GM19438 (cell line): ENCODE results near the gene GPRASP1.
"Not testable (repeated sequence)": the region's sequence is repeated elsewhere in the genome, so short reads cannot be mapped to it uniquely, and the experiment has no call there.

ENCODE experiments used
- ATAC-seq: cut with Tn5 transposase; IDR thresholded peaks from one replicate; pipeline ENCODE4 v1.9.1; 2021; ENCODE audit warnings: low read depth; ENCODE audit not compliant: unreplicated experiment

The GPRASP1 gene, protein sequence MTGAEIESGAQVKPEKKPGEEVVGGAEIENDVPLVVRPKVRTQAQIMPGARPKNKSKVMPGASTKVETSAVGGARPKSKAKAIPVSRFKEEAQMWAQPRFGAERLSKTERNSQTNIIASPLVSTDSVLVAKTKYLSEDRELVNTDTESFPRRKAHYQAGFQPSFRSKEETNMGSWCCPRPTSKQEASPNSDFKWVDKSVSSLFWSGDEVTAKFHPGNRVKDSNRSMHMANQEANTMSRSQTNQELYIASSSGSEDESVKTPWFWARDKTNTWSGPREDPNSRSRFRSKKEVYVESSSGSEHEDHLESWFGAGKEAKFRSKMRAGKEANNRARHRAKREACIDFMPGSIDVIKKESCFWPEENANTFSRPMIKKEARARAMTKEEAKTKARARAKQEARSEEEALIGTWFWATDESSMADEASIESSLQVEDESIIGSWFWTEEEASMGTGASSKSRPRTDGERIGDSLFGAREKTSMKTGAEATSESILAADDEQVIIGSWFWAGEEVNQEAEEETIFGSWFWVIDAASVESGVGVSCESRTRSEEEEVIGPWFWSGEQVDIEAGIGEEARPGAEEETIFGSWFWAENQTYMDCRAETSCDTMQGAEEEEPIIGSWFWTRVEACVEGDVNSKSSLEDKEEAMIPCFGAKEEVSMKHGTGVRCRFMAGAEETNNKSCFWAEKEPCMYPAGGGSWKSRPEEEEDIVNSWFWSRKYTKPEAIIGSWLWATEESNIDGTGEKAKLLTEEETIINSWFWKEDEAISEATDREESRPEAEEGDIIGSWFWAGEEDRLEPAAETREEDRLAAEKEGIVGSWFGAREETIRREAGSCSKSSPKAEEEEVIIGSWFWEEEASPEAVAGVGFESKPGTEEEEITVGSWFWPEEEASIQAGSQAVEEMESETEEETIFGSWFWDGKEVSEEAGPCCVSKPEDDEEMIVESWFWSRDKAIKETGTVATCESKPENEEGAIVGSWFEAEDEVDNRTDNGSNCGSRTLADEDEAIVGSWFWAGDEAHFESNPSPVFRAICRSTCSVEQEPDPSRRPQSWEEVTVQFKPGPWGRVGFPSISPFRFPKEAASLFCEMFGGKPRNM (N-terminal part only)

DNA sequence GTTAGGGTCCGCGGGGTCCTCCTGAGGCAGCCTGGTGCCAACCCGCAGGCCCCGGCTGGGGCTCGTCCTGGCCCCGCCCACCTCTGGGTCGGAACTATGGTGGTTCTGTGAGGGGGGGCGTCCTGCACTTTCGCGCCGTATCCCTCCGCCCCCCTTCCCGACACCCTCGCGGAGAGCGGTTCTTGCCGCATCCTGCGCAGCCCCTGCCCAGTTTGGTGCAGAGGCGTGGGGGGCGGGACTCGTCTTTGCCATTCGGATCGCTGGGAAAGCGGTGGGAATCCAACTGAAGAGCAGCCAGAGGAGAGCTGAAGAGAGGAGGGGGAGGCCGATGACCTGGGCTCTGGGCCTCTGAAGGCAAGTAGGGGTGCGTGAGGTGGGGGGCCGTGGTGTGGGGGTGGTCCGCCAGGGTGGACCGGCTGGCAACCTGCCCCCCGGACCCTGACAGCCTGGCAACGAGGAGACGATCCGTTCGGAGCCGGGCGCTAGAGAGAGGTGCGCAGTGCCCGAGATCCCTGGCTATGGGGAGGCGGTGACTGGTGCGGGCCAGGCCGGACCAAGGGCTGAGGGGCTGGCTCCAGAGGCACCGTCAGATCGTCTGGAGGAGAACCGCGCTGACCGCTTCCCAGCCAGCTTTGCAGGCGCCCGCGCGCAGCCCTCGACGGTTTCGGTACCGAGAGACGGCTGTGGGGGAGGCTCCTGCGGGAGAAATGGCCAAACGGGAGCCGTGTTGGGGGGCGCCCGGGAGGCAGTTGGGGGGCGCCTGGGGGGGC is at the start of gene GPRASP1:
TSS of gene GPRASP1 (plus strand) at position 242 of the 770 bp plus-strand sequence. CDS start 2,431 bp downstream, outside the sequence.
- ATAC-seq, result no peak

DNA sequence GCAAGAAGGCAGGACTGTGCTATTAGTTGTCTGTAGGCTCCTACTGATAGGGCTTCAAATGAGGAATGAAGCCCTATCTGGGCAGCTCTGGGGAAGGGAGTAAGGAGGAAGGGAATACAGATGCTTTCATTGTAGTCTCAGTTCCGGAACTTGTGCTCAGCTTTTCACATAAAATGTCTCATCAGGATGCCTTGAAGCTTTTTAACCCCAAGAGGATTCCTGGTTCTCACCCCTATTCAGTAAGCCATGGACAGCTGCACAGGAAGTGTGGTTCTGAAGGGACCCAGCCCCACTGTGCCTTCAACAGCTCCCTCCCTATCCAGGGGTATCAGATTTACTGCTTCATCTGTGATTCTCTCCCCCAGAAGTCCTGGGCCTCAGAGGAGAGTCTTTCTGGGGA is 47.0 kb upstream of the GPRASP1 start:
- ATAC-seq, result no peak

- ATAC-seq, result no peak
These were observed 45.2 kb upstream of the GPRASP1 start for GRCh38 chrX:102606115-102606514.

- no peak for ATAC-seq
These were observed 40.4 kb upstream of the GPRASP1 start for GRCh38 chrX:102610905-102611304.

GRCh38 chrX:102624105-102624504 is 27.2 kb upstream of the GPRASP1 start:
- ATAC-seq, result no peak

GRCh38 chrX:102627640-102628039 is 23.6 kb upstream of the GPRASP1 start:
- no peak for ATAC-seq

DNA sequence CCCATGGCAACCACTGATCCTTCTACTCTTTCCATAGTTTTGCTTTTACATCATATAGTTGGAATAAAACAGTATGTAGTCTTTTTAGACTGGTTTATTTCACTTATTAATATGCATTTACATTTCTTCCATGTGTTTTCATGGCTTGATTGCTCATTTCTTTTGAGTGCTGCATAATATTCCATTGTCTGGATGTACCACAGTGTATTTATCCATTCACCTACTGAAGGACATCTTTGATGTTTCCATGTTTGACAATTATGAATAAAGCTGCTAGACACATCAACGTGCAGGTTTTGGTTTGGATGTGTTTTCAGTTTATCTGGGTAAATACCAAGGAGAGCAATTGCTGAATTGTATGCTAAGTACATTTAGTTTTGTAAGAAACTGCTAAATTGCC is 13.7 kb upstream of the GPRASP1 start:
- no peak for ATAC-seq

- ATAC-seq, result no peak
These were observed 411 bp upstream of the GPRASP1 start for GRCh38 chrX:102650903-102651241.

DNA sequence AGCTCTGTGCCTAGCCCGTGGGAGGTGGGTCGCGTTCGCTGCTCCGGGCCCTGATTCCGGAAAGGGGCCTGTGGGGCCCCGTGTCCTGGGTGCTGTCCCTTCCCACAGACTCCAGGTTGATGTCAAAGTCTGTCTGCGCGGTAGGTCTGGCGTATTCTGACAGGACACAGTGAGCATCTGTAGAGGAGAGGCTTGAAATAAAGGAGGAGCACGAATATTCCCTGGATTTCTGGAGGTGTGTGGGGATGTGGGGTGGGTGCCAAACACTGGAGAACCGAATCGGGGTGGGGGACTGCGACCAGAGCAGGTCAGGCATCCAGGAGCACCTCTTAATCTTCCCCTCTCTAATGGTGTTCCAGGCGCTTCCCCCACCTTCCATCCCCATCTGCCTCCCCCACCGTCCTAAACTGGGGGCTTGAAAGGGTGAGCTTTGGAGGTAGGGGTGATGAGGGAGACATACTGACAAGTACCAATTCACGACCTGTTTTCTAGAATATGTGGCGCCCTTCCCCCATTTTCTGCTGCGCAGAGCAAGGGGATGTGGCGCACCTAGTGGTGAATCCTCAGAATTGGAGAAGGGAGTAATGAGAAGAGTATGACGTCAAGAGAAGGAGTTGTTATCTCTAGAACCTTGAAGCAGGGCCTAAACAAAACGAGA is 877 bp downstream of the GPRASP1 start:
- ATAC-seq, result no peak

DNA sequence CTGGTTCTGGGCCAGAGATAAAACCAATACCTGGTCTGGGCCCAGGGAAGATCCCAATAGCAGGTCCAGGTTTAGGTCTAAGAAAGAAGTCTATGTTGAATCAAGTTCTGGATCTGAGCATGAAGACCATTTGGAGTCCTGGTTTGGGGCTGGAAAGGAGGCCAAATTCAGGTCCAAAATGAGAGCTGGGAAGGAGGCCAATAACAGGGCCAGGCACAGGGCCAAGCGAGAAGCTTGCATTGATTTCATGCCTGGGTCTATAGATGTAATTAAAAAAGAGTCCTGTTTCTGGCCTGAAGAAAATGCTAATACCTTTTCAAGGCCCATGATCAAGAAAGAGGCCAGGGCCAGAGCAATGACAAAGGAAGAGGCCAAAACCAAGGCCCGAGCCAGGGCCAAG is 3.4 kb downstream of the GPRASP1 start:
- ATAC-seq, result no peak

DNA sequence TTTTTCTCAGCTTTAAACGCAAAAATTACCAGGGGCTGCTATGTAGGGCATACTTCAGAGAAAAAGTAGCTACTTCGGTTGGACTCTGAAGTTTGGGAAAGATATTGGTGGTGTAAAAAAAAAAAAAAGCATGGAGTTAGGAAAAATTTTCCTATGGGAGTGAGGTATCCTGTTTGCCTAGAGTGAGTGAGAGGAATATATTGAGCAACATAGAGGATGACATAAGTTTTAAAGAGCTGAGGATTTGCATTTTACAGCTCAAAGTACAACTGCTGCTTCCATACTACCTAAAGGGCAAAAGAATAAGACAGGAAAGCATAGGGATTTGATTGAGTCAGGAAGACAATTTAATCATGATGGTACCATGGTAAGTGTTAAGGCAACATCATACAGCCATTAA is 7.3 kb downstream of the GPRASP1 start:
- no peak for ATAC-seq

DNA sequence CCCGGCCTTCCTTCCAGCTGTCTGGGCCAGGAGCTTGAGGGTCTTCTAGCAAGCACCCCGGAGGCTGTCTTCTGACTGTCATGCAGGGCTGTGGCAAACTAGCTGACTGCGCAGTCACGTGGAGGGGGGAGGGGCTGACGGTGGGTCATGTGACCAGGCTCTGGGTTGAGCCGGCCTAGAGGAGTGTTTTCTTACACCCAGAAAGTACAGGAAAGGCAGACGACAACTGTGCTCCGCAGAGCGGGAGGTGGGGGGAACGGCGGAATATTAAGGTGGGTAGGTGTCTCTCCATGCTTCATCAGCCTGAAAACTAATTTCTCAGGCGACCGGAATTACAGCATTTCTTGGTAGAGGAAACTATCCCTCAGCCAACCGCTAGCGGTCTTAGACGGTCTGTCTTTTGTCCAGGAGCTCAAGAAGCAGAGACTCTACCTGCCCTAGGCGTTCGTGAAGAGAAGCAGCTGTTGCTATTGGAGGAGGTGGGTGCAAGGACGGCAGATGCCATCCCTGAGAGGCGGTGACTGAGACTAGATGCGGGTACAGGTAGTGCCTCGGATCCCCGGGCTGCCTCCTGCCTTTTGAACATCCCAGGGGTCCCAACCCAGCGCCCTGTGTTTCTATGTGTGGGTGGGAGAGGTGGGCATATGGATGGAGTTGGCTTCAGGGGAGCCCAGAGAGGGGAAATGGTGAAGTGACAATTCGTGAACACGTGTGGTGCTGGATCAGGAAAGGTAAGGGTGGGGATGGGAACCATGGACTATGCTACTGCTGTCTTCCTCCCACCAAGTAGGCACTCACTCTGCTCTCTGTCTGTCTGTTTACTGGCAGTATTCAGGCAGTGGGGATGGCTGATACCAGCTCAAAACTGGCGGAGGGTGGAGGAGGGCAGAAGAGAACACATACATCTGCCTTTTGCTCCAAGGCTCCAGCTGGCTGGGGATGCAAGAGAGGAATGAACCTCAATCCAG is 8.8 kb downstream of the GPRASP1 start:
- ATAC-seq, result peak; percentile 99

- ATAC-seq, result not testable (repeated sequence)
These were observed 12.5 kb downstream of the GPRASP1 start for GRCh38 chrX:102663820-102664219.

GRCh38 chrX:102667034-102667433 is 15.8 kb downstream of the GPRASP1 start:
- not testable (repeated sequence) for ATAC-seq

DNA sequence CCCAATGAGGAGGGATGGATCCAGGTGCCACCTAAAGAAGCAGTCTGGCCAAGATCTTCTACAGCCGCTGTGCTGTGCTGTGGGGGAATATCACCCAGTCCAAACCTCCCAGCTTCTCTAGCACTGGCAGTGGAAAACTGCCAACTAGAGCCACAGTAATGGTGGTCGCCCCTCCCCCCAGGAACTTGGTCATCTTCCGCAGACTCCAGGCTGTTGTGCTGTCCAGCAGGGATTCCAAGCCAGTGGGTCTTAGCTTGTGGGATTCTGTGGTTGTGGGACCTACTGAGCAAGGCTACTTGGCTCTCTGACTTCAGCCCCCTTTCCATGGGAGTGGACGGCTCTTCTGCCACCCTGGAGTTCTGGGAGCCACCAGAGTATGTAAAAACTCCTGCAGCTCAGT is 18.2 kb downstream of the GPRASP1 start:
- ATAC-seq, result no peak

DNA sequence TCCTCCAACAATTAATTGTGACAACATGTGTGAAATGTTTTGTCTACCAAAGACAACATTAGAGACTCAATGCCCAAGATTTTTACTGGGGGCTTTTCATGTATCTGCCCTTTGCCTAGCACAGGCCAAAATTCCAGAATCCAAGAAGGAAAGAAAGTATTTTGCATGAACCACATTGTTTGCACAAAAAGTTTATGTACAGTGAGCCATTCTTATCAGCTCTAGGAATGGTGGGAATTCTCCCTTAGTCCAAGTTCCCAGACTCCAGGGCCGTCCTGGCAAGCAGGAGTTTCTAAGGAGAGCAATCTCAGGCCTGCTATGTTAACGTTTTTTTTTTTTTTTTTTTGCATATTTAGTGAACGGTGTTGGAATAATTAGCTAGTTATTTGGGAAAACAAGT is 21.6 kb downstream of the GPRASP1 start:
- ATAC-seq, result no peak

DNA sequence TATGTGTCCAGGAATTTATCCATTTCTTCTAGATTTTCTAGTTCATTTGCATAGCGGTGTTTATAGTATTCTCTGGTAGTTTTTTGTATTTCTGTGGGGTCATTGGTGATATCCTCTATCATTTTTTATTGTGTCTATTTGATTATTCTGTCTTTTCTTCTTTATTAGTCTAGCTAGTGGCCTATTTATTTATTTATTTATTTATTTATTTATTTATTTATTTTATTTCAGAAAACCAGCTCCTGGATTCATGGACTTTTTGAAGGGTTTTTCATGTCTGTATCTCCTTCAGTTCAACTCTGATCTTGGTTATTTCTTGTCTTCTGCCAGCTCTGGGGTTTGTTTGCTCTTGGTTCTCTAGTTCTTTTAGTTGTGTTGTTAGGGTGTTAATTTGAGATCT is 26.2 kb downstream of the GPRASP1 start:
- not testable (repeated sequence) for ATAC-seq

GRCh38 chrX:102684772-102685520 is 33.7 kb downstream of the GPRASP1 start:
- ATAC-seq, result no peak
